CD14-positive monocyte (primary cell): ENCODE data around the gene CNNM1. TPM values are rescaled to one million over a fixed set of nuclear protein-coding genes. Genes with fewer than 3 reads are reported as not detected.

ENCODE experiments used
- DNase-seq, 3 donors: peaks; one replicate each; pipeline ENCODE4 v3.0.0-alpha.2; 2011 to 2022
- H2AFZ ChIP-seq: 2 replicates; pipeline ENCODE4 v1.6.0; 2012; ENCODE audit warnings: mild to moderate bottlenecking, low read depth, low read length, inconsistent platforms; ENCODE audit not compliant: insufficient read depth, poor library complexity, severe bottlenecking
- H3K27ac ChIP-seq, 2 donors: 1 replicate in 1 of 2; 2 replicates in 1 of 2; pipeline ENCODE4 v1.5.1; 2012 to 2013; ENCODE audit warnings: low read length in 2 of 2, control low read depth in 1 of 2, inconsistent platforms in 1 of 2, low read depth in 1 of 2, mild to moderate bottlenecking in 1 of 2
- H3K27me3 ChIP-seq, 2 donors: one replicate each; pipeline versions ENCODE4 v1.6.0 to v1.6.1; 2011 to 2013; ENCODE audit warnings: low read length in 2 of 2; ENCODE audit not compliant: control insufficient read depth in 2 of 2, insufficient read depth in 2 of 2
- H3K36me3 ChIP-seq, 2 donors: replicated peaks in 1 of 2; 1 replicate in 1 of 2; 2 replicates in 1 of 2; pipeline versions ENCODE4 v1.5.1 to v1.6.1; 2012 to 2013; ENCODE audit warnings: low read length in 2 of 2, control low read depth in 1 of 2, inconsistent platforms in 1 of 2, mild to moderate bottlenecking in 1 of 2; ENCODE audit not compliant: insufficient read depth in 2 of 2, control insufficient read depth in 1 of 2
- H3K4me1 ChIP-seq, 2 donors: 1 replicate in 1 of 2; 2 replicates in 1 of 2; pipeline versions ENCODE4 v1.5.1 to v1.6.1; 2012 to 2013; ENCODE audit warnings: low read length in 2 of 2, control low read depth in 1 of 2, inconsistent platforms in 1 of 2, mild to moderate bottlenecking in 1 of 2, moderate library complexity in 1 of 2; ENCODE audit not compliant: insufficient read depth in 2 of 2, control insufficient read depth in 1 of 2
- H3K4me2 ChIP-seq: replicated peaks from 2 replicates; pipeline ENCODE3; 2012; ENCODE audit warnings: low read length, moderate library complexity, mild to moderate bottlenecking; ENCODE audit not compliant: poor library complexity, severe bottlenecking; ENCODE audit errors: extremely low read depth
- H3K4me3 ChIP-seq, 3 experiments: fragments of 200-600 bp in 1 of 3; sonication (generic) in 1 of 3; replicated peaks in 1 of 3; 1 replicate in 2 of 3; 2 replicates in 1 of 3; pipeline ENCODE4 v1.5.1; 2011 to 2013; ENCODE audit warnings: low read length in 3 of 3, mild to moderate bottlenecking in 3 of 3, control low read depth in 2 of 3, low read depth in 2 of 3, inconsistent platforms in 1 of 3, moderate library complexity in 1 of 3
- H3K79me2 ChIP-seq: 2 replicates; pipeline ENCODE4 v1.6.0; 2012; ENCODE audit warnings: mild to moderate bottlenecking, control low read depth, inconsistent platforms, low read length, moderate library complexity; ENCODE audit not compliant: insufficient read depth
- H3K9ac ChIP-seq: 2 replicates; pipeline ENCODE4 v1.6.0; 2017; ENCODE audit warnings: low read length, mild to moderate bottlenecking; ENCODE audit not compliant: insufficient read depth, poor library complexity, severe bottlenecking
- H3K9me3 ChIP-seq, 2 donors: replicated peaks in 1 of 2; 1 replicate in 1 of 2; 2 replicates in 1 of 2; pipeline versions ENCODE4 v1.5.1 to v1.6.1; 2012 to 2013; ENCODE audit warnings: low read length in 2 of 2, control low read depth in 1 of 2; ENCODE audit not compliant: control insufficient read depth in 1 of 2, insufficient read depth in 1 of 2
- H4K20me1 ChIP-seq: 2 replicates; pipeline ENCODE4 v1.6.0; 2012; ENCODE audit warnings: mild to moderate bottlenecking, low read length, control low read depth, moderate library complexity; ENCODE audit not compliant: insufficient read depth
- H3K27ac Mint-ChIP-seq, 7 donors: one replicate each; pipeline ENCODE4 v1.8.0; 2020; ENCODE audit warnings: mild to moderate bottlenecking in 7 of 7, mixed read lengths in 7 of 7, moderate library complexity in 6 of 7, inconsistent platforms in 2 of 7
- H3K27me3 Mint-ChIP-seq, 3 donors: one replicate each; pipeline ENCODE4 v1.8.0; 2021 to 2022; ENCODE audit warnings: low read depth in 3 of 3, mild to moderate bottlenecking in 3 of 3, mixed read lengths in 3 of 3, moderate library complexity in 3 of 3, inconsistent platforms in 1 of 3
- H3K36me3 Mint-ChIP-seq, 2 donors: one replicate each; pipeline ENCODE4 v1.8.0; 2020; ENCODE audit warnings: mixed read lengths in 2 of 2, inconsistent platforms in 1 of 2, mild to moderate bottlenecking in 1 of 2
- H3K4me1 Mint-ChIP-seq: one replicate; pipeline ENCODE4 v1.8.0; 2020; ENCODE audit warnings: mild to moderate bottlenecking, mixed read lengths
- H3K4me3 Mint-ChIP-seq, 2 donors: one replicate each; pipeline ENCODE4 v1.8.0; 2020; ENCODE audit warnings: mild to moderate bottlenecking in 2 of 2, mixed read lengths in 2 of 2, moderate library complexity in 1 of 2
- H3K9me3 Mint-ChIP-seq, 7 donors: one replicate each; pipeline ENCODE4 v1.8.0; 2020 to 2022; ENCODE audit warnings: mixed read lengths in 7 of 7, mild to moderate bottlenecking in 6 of 7, moderate library complexity in 6 of 7, inconsistent platforms in 2 of 7
- WGBS: methylation state at CpG from one replicate; pipeline ENCODE4 v1.1.5; 2013; ENCODE audit warnings: missing lambda C conversion rate; ENCODE audit not compliant: insufficient coverage; 5-methylcytosine and 5-hydroxymethylcytosine counted together
- intact Hi-C, 2 donors: fragments of 100-400 bp; cut with micrococcal nuclease; formaldehyde crosslinking; loops; one replicate each; pipeline versions ENCODE4 v1.15.0 to v1.15.1; 2023
- polyA plus RNA-seq, 3 donors: library from polyadenylated mRNA; depleted of rRNA in 1 of 3; unstranded in 2 of 3; stranded (reverse) in 1 of 3; fragments of 300-500 nt in 2 of 3; fragments of >200 nt in 1 of 3; fragmentation: Illumina TruSeq in 2 of 3; gene quantifications; 1 replicate in 2 of 3; 2 replicates in 1 of 3; pipeline ENCODE4 v1.2.3, GENCODE V29; 2012 to 2021
- TF ChIP-seq, protein P1 (sequence below): fragments of 200-600 bp; IDR thresholded peaks from one replicate; pipeline ENCODE4 v1.8.0; 2022; ENCODE audit warnings: antibody characterized with exemption, mild to moderate bottlenecking

CNNM1 gene
- polyA plus RNA-seq, 3 donors, result not detected

GRCh38 chr10:99399664-99400063 lies 70.5 kb downstream of the CNNM1 start:
- peaks cover 9 to 56% of the 10 kb centered on the region in 2 donors for H3K36me3 ChIP-seq
- intact Hi-C loops, result loop anchor here in 1 of 2 donors (10.0 kb wide), 1 partner anchor 215 kb away; no protein-coding TSS in a partner anchor
- H2AFZ ChIP-seq, result no peak overlapping the region

DNA sequence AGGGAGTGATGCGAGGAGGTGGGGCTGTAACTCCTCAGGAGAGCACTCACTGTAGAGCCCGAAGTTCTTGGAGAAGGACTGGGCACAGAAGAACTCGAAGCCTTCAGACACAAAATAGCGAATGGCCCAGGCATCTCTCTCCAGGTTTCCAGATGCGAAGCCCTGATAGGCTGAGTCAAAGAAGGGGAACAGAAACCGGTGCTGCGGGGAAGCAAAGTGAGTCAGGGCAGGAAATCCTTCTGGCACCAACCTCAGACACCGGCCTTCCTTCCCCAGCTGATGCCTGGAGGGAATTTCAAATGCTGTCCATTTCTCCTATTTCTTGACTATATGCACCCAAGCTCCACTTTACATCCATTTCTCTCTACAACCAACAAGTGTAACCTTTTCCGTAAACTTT lies 74.5 kb downstream of the CNNM1 start:
- Histone ChIP-seq H3K27me3 (no peaks in the 10 kb centered on the region), H3K4me2 (no peak overlapping the region), H3K9ac (no peak overlapping the region), H3K36me3 (peaks cover 14 to 50% of the 10 kb centered on the region in 2 donors), H3K4me1 (peaks cover 7 to 10% of the 10 kb centered on the region in 2 donors), H3K9me3 (no peaks in the 10 kb centered on the region), H2AFZ (no peak overlapping the region), H3K79me2 (no peaks in the 10 kb centered on the region), H4K20me1 (no peaks in the 10 kb centered on the region), H3K4me3 (no peak overlapping the region), H3K27ac (no peak overlapping the region)
- 0% methylated on average over 4 of the region's 9 CpGs for WGBS
- DNase-seq, result peak; percentile 24 to 58 (median 40)
- TF ChIP-seq, protein P1, sequence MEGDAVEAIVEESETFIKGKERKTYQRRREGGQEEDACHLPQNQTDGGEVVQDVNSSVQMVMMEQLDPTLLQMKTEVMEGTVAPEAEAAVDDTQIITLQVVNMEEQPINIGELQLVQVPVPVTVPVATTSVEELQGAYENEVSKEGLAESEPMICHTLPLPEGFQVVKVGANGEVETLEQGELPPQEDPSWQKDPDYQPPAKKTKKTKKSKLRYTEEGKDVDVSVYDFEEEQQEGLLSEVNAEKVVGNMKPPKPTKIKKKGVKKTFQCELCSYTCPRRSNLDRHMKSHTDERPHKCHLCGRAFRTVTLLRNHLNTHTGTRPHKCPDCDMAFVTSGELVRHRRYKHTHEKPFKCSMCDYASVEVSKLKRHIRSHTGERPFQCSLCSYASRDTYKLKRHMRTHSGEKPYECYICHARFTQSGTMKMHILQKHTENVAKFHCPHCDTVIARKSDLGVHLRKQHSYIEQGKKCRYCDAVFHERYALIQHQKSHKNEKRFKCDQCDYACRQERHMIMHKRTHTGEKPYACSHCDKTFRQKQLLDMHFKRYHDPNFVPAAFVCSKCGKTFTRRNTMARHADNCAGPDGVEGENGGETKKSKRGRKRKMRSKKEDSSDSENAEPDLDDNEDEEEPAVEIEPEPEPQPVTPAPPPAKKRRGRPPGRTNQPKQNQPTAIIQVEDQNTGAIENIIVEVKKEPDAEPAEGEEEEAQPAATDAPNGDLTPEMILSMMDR, result no peak
- peak overlapping the region in 1 of 7 donors; percentile 42 for H3K27ac Mint-ChIP-seq
- peaks cover 0 to 4% (median 0%) of the 10 kb centered on the region in 3 donors for H3K27me3 Mint-ChIP-seq
- peaks cover 13% of the 10 kb centered on the region for H3K4me1 Mint-ChIP-seq
- H3K36me3 Mint-ChIP-seq, result peaks cover 54 to 62% of the 10 kb centered on the region in 2 donors
- no peaks in the 10 kb centered on the region for H3K9me3 Mint-ChIP-seq
- no peak overlapping the region for H3K4me3 Mint-ChIP-seq
- intact Hi-C loops, result no loop called here

More at GRCh38 chr10:99399664-99400063, 70.5 kb downstream of the CNNM1 start:
- Mint-ChIP-seq H3K36me3 (peaks cover 46 to 69% of the 10 kb centered on the region in 2 donors), H3K9me3 (no peaks in the 10 kb centered on the region), H3K27ac (no peak overlapping the region), H3K27me3 (peaks cover 0 to 4% (median 0%) of the 10 kb centered on the region in 3 donors), H3K4me3 (no peak overlapping the region), H3K4me1 (peaks cover 13% of the 10 kb centered on the region)
- TF ChIP-seq, protein P1, result no peak
- Histone ChIP-seq H3K27me3 (no peaks in the 10 kb centered on the region), H3K4me3 (no peak overlapping the region), H3K9me3 (no peaks in the 10 kb centered on the region), H4K20me1 (no peaks in the 10 kb centered on the region), H3K79me2 (no peaks in the 10 kb centered on the region), H3K4me1 (peaks cover 7 to 10% of the 10 kb centered on the region in 2 donors), H3K27ac (no peak overlapping the region), H3K4me2 (no peak overlapping the region), H3K9ac (no peak overlapping the region)
- DNase-seq, result no peak
- 100% methylated on average over 1 of the region's 3 CpGs for WGBS
